ENCODE results near the gene PCBD1.

The PCBD1 gene

DNA sequence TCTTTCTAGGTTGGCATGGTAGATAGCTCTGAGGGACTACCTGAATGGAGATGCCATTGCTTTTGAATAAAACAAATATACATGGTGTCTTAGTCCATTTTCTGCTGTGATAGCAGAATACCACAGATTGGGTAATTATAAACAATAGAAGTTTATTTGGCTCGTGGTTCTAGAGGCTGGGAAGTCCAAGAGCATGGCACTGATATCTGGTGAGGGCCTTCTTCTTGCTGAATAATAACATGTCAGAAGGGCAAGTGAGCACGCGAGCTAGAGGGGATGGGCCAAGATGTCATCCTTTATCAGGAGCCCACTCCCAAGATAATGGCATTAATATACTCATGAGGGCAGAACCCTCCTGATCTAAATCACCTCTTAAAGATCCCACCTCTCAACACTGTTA is 50.7 kb downstream of the PCBD1 start:
- H3K4me1 ChIP-seq (ENCODE audit: insufficient read depth, insufficient read length) = no peaks in the 10 kb centered on the region
- no peak overlapping the region for H3K9ac ChIP-seq (ENCODE audit: insufficient read length, low read depth)
- H3K27me3 ChIP-seq (ENCODE audit: insufficient read depth, insufficient read length) = no peaks in the 10 kb centered on the region
- TF ChIP-seq YY1 (IDR thresholded peaks at IDR 0.05; ENCODE audit: insufficient read depth, insufficient read length) = no peak
- TF ChIP-seq SUZ12 (IDR thresholded peaks at IDR 0.05; ENCODE audit: extremely low read depth, insufficient read depth, insufficient read length) = no peak
- no peak for TF ChIP-seq ZNF274 (IDR thresholded peaks at IDR 0.05; ENCODE audit: low read depth, low read length)
- peaks cover 26% of the 10 kb centered on the region for H3K36me3 ChIP-seq (ENCODE audit: insufficient read depth, insufficient read length, low read length)
- no peaks in the 10 kb centered on the region for H3K9me3 ChIP-seq (ENCODE audit: insufficient read depth, low read length)
- no peak for DNase-seq (ENCODE audit: low read depth, low spot score)
- no peak overlapping the region for H3K4me3 ChIP-seq (ENCODE audit: insufficient read length, low read depth)

DNA sequence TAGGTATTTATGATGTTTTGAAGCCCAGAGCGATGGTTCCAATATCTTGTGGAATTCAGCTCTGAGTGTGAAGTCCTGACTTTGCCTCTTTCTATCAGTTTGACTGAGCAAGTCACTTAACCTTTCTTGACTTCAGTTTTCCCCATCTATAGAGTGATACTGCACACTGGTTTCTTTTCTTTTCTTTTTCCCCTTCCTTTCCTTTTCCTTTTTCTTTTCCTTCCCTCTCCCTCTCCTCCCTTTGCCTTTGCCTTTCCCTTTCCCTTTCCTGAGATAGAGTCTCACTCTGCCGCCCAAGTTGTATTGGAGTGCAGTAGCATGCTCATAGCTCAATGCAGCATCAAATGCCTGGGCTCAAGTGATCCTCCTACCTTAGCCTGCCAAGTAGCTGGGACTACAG is 52.0 kb downstream of the PCBD1 start:
- Histone ChIP-seq H3K4me1 (ENCODE audit: insufficient read depth, insufficient read length) (no peaks in the 10 kb centered on the region), H3K27me3 (ENCODE audit: insufficient read depth, insufficient read length) (no peaks in the 10 kb centered on the region), H3K4me3 (ENCODE audit: insufficient read length, low read depth) (no peak overlapping the region), H3K9ac (ENCODE audit: insufficient read length, low read depth) (no peak overlapping the region), H3K36me3 (ENCODE audit: insufficient read depth, insufficient read length, low read length) (peaks cover 24% of the 10 kb centered on the region), H3K9me3 (ENCODE audit: insufficient read depth, low read length) (no peaks in the 10 kb centered on the region)
- DNase-seq (ENCODE audit: low read depth, low spot score) = no peak
- no peak for TF ChIP-seq YY1 (IDR thresholded peaks at IDR 0.05; ENCODE audit: insufficient read depth, insufficient read length)

GRCh38 chr10:70834441-70835151 is 53.8 kb downstream of the PCBD1 start:
- Histone ChIP-seq H3K27me3 (ENCODE audit: insufficient read depth, insufficient read length) (no peaks in the 10 kb centered on the region), H3K4me3 (ENCODE audit: insufficient read length, low read depth) (no peak overlapping the region), H3K36me3 (ENCODE audit: insufficient read depth, insufficient read length, low read length) (peaks cover 21% of the 10 kb centered on the region), H3K9me3 (ENCODE audit: insufficient read depth, low read length) (no peaks in the 10 kb centered on the region), H3K9ac (ENCODE audit: insufficient read length, low read depth) (no peak overlapping the region), H3K4me1 (ENCODE audit: insufficient read depth, insufficient read length) (no peaks in the 10 kb centered on the region)
- TF ChIP-seq SUZ12 (IDR thresholded peaks at IDR 0.05; ENCODE audit: extremely low read depth, insufficient read depth, insufficient read length) (no peak), ZNF274 (IDR thresholded peaks at IDR 0.05; ENCODE audit: low read depth, low read length) (no peak), YY1 (IDR thresholded peaks at IDR 0.05; ENCODE audit: insufficient read depth, insufficient read length) (no peak)
- DNase-seq (ENCODE audit: low read depth, low spot score) = no peak

GRCh38 chr10:70834021-70834420 is 54.3 kb downstream of the PCBD1 start:
- H3K9me3 ChIP-seq (ENCODE audit: insufficient read depth, low read length) = no peaks in the 10 kb centered on the region
- no peak for TF ChIP-seq YY1 (IDR thresholded peaks at IDR 0.05; ENCODE audit: insufficient read depth, insufficient read length)
- TF ChIP-seq SUZ12 (IDR thresholded peaks at IDR 0.05; ENCODE audit: extremely low read depth, insufficient read depth, insufficient read length) = no peak
- no peak for TF ChIP-seq ZNF274 (IDR thresholded peaks at IDR 0.05; ENCODE audit: low read depth, low read length)
- H3K9ac ChIP-seq (ENCODE audit: insufficient read length, low read depth) = no peak overlapping the region
- no peak overlapping the region for H3K4me3 ChIP-seq (ENCODE audit: insufficient read length, low read depth)
- H3K36me3 ChIP-seq (ENCODE audit: insufficient read depth, insufficient read length, low read length) = peaks cover 20% of the 10 kb centered on the region
- no peaks in the 10 kb centered on the region for H3K4me1 ChIP-seq (ENCODE audit: insufficient read depth, insufficient read length)
- DNase-seq (ENCODE audit: low read depth, low spot score) = no peak
- no peaks in the 10 kb centered on the region for H3K27me3 ChIP-seq (ENCODE audit: insufficient read depth, insufficient read length)

DNA sequence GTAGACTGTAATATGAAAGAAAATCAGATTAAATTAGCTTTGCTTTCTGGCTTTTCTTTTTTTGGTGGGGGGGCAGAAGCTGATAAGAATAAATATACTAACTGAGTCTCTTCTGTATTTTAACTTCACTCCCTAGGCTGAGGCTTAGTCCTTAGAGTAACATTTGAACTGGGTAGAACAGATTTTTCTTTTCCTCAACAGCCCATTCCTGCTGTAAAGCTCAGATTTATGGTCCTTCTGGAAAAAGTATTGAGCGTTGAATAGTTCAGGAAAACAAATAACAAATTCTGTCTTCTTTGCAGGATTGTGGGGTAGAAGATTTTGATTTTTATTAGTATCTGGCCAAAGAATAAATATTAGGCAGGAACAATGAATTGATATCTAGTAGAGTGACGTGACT is 54.8 kb downstream of the PCBD1 start:
- H3K4me1 ChIP-seq (ENCODE audit: insufficient read depth, insufficient read length) = no peaks in the 10 kb centered on the region
- no peak overlapping the region for H3K9ac ChIP-seq (ENCODE audit: insufficient read length, low read depth)
- no peak for TF ChIP-seq YY1 (IDR thresholded peaks at IDR 0.05; ENCODE audit: insufficient read depth, insufficient read length)
- TF ChIP-seq ZNF274 (IDR thresholded peaks at IDR 0.05; ENCODE audit: low read depth, low read length) = no peak
- no peak for TF ChIP-seq SUZ12 (IDR thresholded peaks at IDR 0.05; ENCODE audit: extremely low read depth, insufficient read depth, insufficient read length)

More for the DNA sequence above, 54.8 kb downstream of the PCBD1 start:
- peaks cover 24% of the 10 kb centered on the region for H3K36me3 ChIP-seq (ENCODE audit: insufficient read depth, insufficient read length, low read length)
- no peak for DNase-seq (ENCODE audit: low read depth, low spot score)
- no peaks in the 10 kb centered on the region for H3K9me3 ChIP-seq (ENCODE audit: insufficient read depth, low read length)
- no peak overlapping the region for H3K4me3 ChIP-seq (ENCODE audit: insufficient read length, low read depth)
- H3K27me3 ChIP-seq (ENCODE audit: insufficient read depth, insufficient read length) = no peaks in the 10 kb centered on the region

Measured in NT2/D1 (cell line).